H9 (cell line): ENCODE data around the gene FAM151A. TPM values are rescaled to one million over a fixed set of nuclear protein-coding genes. Genes with fewer than 3 reads are reported as not detected.

Source experiments
- DNase-seq: peaks from one replicate; pipeline ENCODE4 v3.0.0-alpha.2; 2017
- H2AFZ ChIP-seq: one replicate; pipeline ENCODE4 v1.6.1; 2013; ENCODE audit warnings: mild to moderate bottlenecking, low read length, control low read depth, moderate library complexity
- H2AK5ac ChIP-seq: 2 replicates; pipeline ENCODE4 v1.6.1; 2013; ENCODE audit warnings: low read length, control low read depth, mixed read lengths; ENCODE audit not compliant: insufficient read length
- H2BK120ac ChIP-seq: one replicate; pipeline ENCODE4 v1.6.1; 2013; ENCODE audit warnings: low read depth, mild to moderate bottlenecking, low read length, control low read depth, inconsistent platforms; ENCODE audit not compliant: poor library complexity, severe bottlenecking
- H2BK12ac ChIP-seq: 2 replicates; pipeline ENCODE4 v1.6.1; 2013; ENCODE audit warnings: low read length, control low read depth, mixed read lengths, low read depth; ENCODE audit not compliant: insufficient read length
- H2BK15ac ChIP-seq: 2 replicates; pipeline ENCODE4 v1.6.1; 2013; ENCODE audit warnings: low read depth, low read length, control low read depth
- H2BK20ac ChIP-seq: one replicate; pipeline ENCODE4 v1.6.1; 2013; ENCODE audit warnings: low read depth, mild to moderate bottlenecking, low read length, control low read depth, inconsistent platforms; ENCODE audit not compliant: poor library complexity, severe bottlenecking
- H2BK5ac ChIP-seq: 2 replicates; pipeline ENCODE4 v1.6.1; 2013; ENCODE audit warnings: low read length, control low read depth, mixed read lengths; ENCODE audit not compliant: insufficient read length
- H3K14ac ChIP-seq: 2 replicates; pipeline ENCODE4 v1.6.1; 2013; ENCODE audit warnings: low read length, control low read depth; ENCODE audit not compliant: insufficient read depth
- H3K18ac ChIP-seq: 2 replicates; pipeline ENCODE4 v1.6.1; 2013; ENCODE audit warnings: low read depth, mild to moderate bottlenecking, mixed read lengths, low read length, control low read depth; ENCODE audit not compliant: insufficient read length
- H3K23ac ChIP-seq: 2 replicates; pipeline ENCODE4 v1.6.1; 2013; ENCODE audit warnings: low read length, control low read depth, mixed read lengths, low read depth; ENCODE audit not compliant: insufficient read length
- H3K23me2 ChIP-seq: 2 replicates; pipeline ENCODE4 v1.6.1; 2013; ENCODE audit warnings: low read depth, mild to moderate bottlenecking, mixed read lengths, low read length, control low read depth; ENCODE audit not compliant: insufficient read length, poor library complexity, severe bottlenecking
- H3K27ac ChIP-seq: 2 replicates; pipeline ENCODE4 v1.5.1; 2013; ENCODE audit warnings: low read length, control low read depth, mixed read lengths, low read depth; ENCODE audit not compliant: insufficient read length
- H3K27me3 ChIP-seq: 2 replicates; pipeline ENCODE4 v1.6.1; 2013; ENCODE audit warnings: low read length, control low read depth, inconsistent platforms; ENCODE audit not compliant: insufficient read depth
- H3K4ac ChIP-seq: 2 replicates; pipeline ENCODE4 v1.6.1; 2013; ENCODE audit warnings: low read depth, mild to moderate bottlenecking, control low read depth, inconsistent platforms, low read length, moderate library complexity
- H3K4me1 ChIP-seq: 2 replicates; pipeline ENCODE4 v1.6.1; 2013; ENCODE audit warnings: low read length, control low read depth, inconsistent platforms; ENCODE audit not compliant: insufficient read depth
- H3K4me2 ChIP-seq: 2 replicates; pipeline ENCODE4 v1.6.1; 2013; ENCODE audit warnings: low read length, control low read depth, mixed read lengths; ENCODE audit not compliant: insufficient read length, insufficient read depth
- H3K56ac ChIP-seq: 2 replicates; pipeline ENCODE4 v1.6.1; 2013; ENCODE audit warnings: low read depth, mild to moderate bottlenecking, mixed read lengths, low read length, control low read depth; ENCODE audit not compliant: insufficient read length
- H3K79me1 ChIP-seq: 2 replicates; pipeline ENCODE4 v1.6.1; 2013; ENCODE audit warnings: low read depth, mild to moderate bottlenecking, moderate library complexity, low read length, control low read depth, inconsistent platforms; ENCODE audit not compliant: insufficient read depth, poor library complexity, severe bottlenecking
- H3K79me2 ChIP-seq: 2 replicates; pipeline ENCODE4 v1.6.1; 2013; ENCODE audit warnings: low read length, control low read depth, inconsistent platforms; ENCODE audit not compliant: insufficient read depth
- H3K9ac ChIP-seq: 2 replicates; pipeline ENCODE4 v1.6.1; 2013; ENCODE audit warnings: low read length, control low read depth, mixed read lengths; ENCODE audit not compliant: insufficient read length; ENCODE audit errors: extremely low read depth
- H3K9me3 ChIP-seq: one replicate; pipeline ENCODE4 v1.6.1; 2013; ENCODE audit warnings: low read depth, low read length, inconsistent platforms; ENCODE audit not compliant: control insufficient read depth
- H3T11ph ChIP-seq: one replicate; pipeline ENCODE4 v1.6.1; 2013; ENCODE audit warnings: mild to moderate bottlenecking, low read length, control low read depth, inconsistent platforms
- H4K20me1 ChIP-seq: one replicate; pipeline ENCODE4 v1.6.1; 2013; ENCODE audit not compliant: control insufficient read depth, insufficient read length, insufficient read depth
- H4K5ac ChIP-seq: 2 replicates; pipeline ENCODE4 v1.6.1; 2013; ENCODE audit warnings: low read depth, mild to moderate bottlenecking, mixed read lengths, low read length, control low read depth; ENCODE audit not compliant: insufficient read length
- H4K8ac ChIP-seq: replicated peaks from 2 replicates; pipeline ENCODE4 v1.6.1; 2013; ENCODE audit warnings: low read length, control low read depth, mixed read lengths, low read depth; ENCODE audit not compliant: insufficient read length
- H4K91ac ChIP-seq: 2 replicates; pipeline ENCODE4 v1.6.1; 2013; ENCODE audit warnings: low read depth, mild to moderate bottlenecking, moderate library complexity, mixed read lengths, low read length, control low read depth; ENCODE audit not compliant: insufficient read length
- H3K27ac Mint-ChIP-seq, 3 experiments: 2 replicates in 2 of 3; 3 replicates in 1 of 3; pipeline ENCODE4 v1.8.0; 2020 to 2021; ENCODE audit warnings: mixed read lengths in 3 of 3, mild to moderate bottlenecking in 1 of 3, moderate library complexity in 1 of 3
- H3K27me3 Mint-ChIP-seq: 2 replicates; pipeline ENCODE4 v1.8.0; 2021; ENCODE audit warnings: low read depth, mild to moderate bottlenecking, moderate library complexity, mixed read lengths
- H3K36me3 Mint-ChIP-seq, 3 experiments: 2 replicates in 2 of 3; 3 replicates in 1 of 3; pipeline ENCODE4 v1.8.0; 2020 to 2021; ENCODE audit warnings: low read depth in 3 of 3, mixed read lengths in 3 of 3; ENCODE audit not compliant: insufficient read depth in 1 of 3
- H3K4me1 Mint-ChIP-seq, 2 experiments: 2 replicates each; pipeline ENCODE4 v1.8.0; 2020; ENCODE audit warnings: mixed read lengths in 2 of 2
- H3K4me3 Mint-ChIP-seq, 2 experiments: 2 replicates in 1 of 2; 3 replicates in 1 of 2; pipeline ENCODE4 v1.8.0; 2020 to 2021; ENCODE audit warnings: mild to moderate bottlenecking in 2 of 2, mixed read lengths in 2 of 2, moderate library complexity in 1 of 2
- H3K9me3 Mint-ChIP-seq, 2 experiments: 2 replicates in 1 of 2; 3 replicates in 1 of 2; pipeline ENCODE4 v1.8.0; 2020; ENCODE audit warnings: mild to moderate bottlenecking in 2 of 2, mixed read lengths in 2 of 2, moderate library complexity in 1 of 2
- WGBS: extraction: QIAGEN DNeasy Blood & Tissue Kit; methylation state at CpG from one replicate; pipeline ENCODE4 v1.1.7; 2013; ENCODE audit warnings: missing lambda C conversion rate, low lambda C conversion rate, mixed read lengths; ENCODE audit not compliant: insufficient read length; ENCODE audit errors: extremely low coverage; 5-methylcytosine and 5-hydroxymethylcytosine counted together
- total RNA-seq: library from RNA; stranded (reverse); gene quantifications from 2 replicates; pipeline ENCODE4 v1.2.1, GENCODE V29; 2021
- TF ChIP-seq, protein P1 (sequence below): fragments of 200-600 bp; sonication (generic); conservative IDR thresholded peaks from 3 replicates; pipeline ENCODE4 v1.8.0; 2021; ENCODE audit warnings: antibody characterized with exemption, mild to moderate bottlenecking

FAM151A gene
- total RNA-seq, 1 experiment from 2014 or later: not detected

DNA sequence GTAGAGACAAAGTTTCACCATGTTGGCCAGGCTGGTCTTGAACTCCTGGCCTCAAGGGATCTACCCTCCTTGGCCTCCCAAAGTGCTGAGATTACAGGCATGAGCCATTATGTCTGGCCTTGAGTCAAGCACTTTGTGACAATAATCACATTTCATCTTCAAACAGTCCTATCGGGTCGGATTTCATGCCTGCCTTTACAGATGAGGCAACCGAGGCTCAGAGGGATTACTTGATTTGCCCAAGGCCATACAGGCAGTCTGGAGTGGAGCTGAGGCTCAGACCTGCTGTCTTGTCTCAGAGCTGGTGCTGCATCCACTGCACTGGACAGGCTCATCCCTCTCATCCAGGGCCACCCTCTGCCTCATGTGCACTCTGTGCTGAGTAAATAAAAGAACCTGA, 26.6 kb downstream of the FAM151A start:
- DNase-seq: no peak
- Histone ChIP-seq H3K4ac (no peak overlapping the region), H2BK120ac (no peak overlapping the region), H2BK20ac (no peak overlapping the region), H4K5ac (no peak overlapping the region), H3K79me2 (no peaks in the 10 kb centered on the region), H2BK5ac (no peak overlapping the region), H3K14ac (no peak overlapping the region), H3K18ac (no peak overlapping the region), H4K20me1 (no peaks in the 10 kb centered on the region), H2AFZ (no peak overlapping the region), H2BK15ac (no peak overlapping the region), H3K9ac (no peak overlapping the region), H3K27me3 (no peaks in the 10 kb centered on the region), H3K56ac (no peak overlapping the region), H3K23ac (no peak overlapping the region), H3T11ph (no peak overlapping the region), H2BK12ac (no peak overlapping the region), H3K79me1 (no peaks in the 10 kb centered on the region), H3K27ac (no peak overlapping the region), H3K9me3 (no peaks in the 10 kb centered on the region), H4K91ac (no peak overlapping the region), H2AK5ac (no peak overlapping the region), H3K23me2 (no peaks in the 10 kb centered on the region), H4K8ac (no peak overlapping the region), H3K4me2 (no peak overlapping the region), H3K4me1 (no peaks in the 10 kb centered on the region; the same call in 1 of the 2 replicates)
- Mint-ChIP-seq H3K9me3 (no peaks in the 10 kb centered on the region; a peak in 1 of 5 replicates), H3K36me3 (peaks cover 0 to 3% (median 0%) of the 10 kb centered on the region in 3 experiments; a peak in 1 of 7 replicates), H3K4me3 (no peak overlapping the region), H3K27me3 (no peaks in the 10 kb centered on the region), H3K4me1 (peaks cover 8 to 16% of the 10 kb centered on the region in 2 experiments), H3K27ac (no peak overlapping the region)
- TF ChIP-seq, protein P1, sequence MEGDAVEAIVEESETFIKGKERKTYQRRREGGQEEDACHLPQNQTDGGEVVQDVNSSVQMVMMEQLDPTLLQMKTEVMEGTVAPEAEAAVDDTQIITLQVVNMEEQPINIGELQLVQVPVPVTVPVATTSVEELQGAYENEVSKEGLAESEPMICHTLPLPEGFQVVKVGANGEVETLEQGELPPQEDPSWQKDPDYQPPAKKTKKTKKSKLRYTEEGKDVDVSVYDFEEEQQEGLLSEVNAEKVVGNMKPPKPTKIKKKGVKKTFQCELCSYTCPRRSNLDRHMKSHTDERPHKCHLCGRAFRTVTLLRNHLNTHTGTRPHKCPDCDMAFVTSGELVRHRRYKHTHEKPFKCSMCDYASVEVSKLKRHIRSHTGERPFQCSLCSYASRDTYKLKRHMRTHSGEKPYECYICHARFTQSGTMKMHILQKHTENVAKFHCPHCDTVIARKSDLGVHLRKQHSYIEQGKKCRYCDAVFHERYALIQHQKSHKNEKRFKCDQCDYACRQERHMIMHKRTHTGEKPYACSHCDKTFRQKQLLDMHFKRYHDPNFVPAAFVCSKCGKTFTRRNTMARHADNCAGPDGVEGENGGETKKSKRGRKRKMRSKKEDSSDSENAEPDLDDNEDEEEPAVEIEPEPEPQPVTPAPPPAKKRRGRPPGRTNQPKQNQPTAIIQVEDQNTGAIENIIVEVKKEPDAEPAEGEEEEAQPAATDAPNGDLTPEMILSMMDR: no peak
- WGBS: no CpG with 5 or more reads among the region's 3 CpGs
